Parathyroid adenoma (tissue), 2 donors: ENCODE data around the gene MGAT4B.

Experiments
- H2AFZ ChIP-seq: fragments of 300-600 bp; sonication (generic); one replicate; pipeline ENCODE4 v1.7.0; 2017; ENCODE audit warnings: antibody characterized with exemption, mild to moderate bottlenecking
- H3K27ac ChIP-seq: fragments of 300-600 bp; sonication (generic); one replicate; pipeline ENCODE4 v1.7.0; 2017
- H3K27me3 ChIP-seq: fragments of 300-600 bp; sonication (generic); one replicate; pipeline ENCODE4 v1.7.0; 2017; ENCODE audit warnings: low read length; ENCODE audit not compliant: control insufficient read depth, insufficient read depth
- H3K36me3 ChIP-seq: fragments of 300-600 bp; sonication (generic); one replicate; pipeline ENCODE4 v1.7.0; 2017; ENCODE audit warnings: low read length; ENCODE audit not compliant: control insufficient read depth, insufficient read depth
- H3K4me1 ChIP-seq: fragments of 300-600 bp; sonication (generic); one replicate; pipeline ENCODE4 v1.7.0; 2017; ENCODE audit warnings: control low read depth
- H3K4me2 ChIP-seq: fragments of 300-600 bp; sonication (generic); one replicate; pipeline ENCODE4 v1.7.0; 2017; ENCODE audit warnings: low read length
- H3K4me3 ChIP-seq: fragments of 300-600 bp; sonication (generic); one replicate; pipeline ENCODE4 v1.7.0; 2017; ENCODE audit warnings: low read depth, low read length
- H3K79me2 ChIP-seq: fragments of 300-600 bp; sonication (generic); one replicate; pipeline ENCODE4 v1.7.0; 2017; ENCODE audit warnings: control low read depth
- H3K9ac ChIP-seq: fragments of 300-600 bp; sonication (generic); one replicate; pipeline ENCODE4 v1.7.0; 2017; ENCODE audit warnings: mild to moderate bottlenecking
- H3K9me3 ChIP-seq: fragments of 300-600 bp; sonication (generic); one replicate; pipeline ENCODE4 v1.7.0; 2017; ENCODE audit warnings: low read length; ENCODE audit not compliant: control insufficient read depth
- TF ChIP-seq, protein P1 (sequence below): fragments of 300-600 bp; sonication (generic); IDR thresholded peaks from one replicate; pipeline ENCODE4 v1.7.0; 2017; ENCODE audit warnings: antibody characterized with exemption, mild to moderate bottlenecking
- donor health status: primary hyperparathyroidism.

Gene MGAT4B

DNA sequence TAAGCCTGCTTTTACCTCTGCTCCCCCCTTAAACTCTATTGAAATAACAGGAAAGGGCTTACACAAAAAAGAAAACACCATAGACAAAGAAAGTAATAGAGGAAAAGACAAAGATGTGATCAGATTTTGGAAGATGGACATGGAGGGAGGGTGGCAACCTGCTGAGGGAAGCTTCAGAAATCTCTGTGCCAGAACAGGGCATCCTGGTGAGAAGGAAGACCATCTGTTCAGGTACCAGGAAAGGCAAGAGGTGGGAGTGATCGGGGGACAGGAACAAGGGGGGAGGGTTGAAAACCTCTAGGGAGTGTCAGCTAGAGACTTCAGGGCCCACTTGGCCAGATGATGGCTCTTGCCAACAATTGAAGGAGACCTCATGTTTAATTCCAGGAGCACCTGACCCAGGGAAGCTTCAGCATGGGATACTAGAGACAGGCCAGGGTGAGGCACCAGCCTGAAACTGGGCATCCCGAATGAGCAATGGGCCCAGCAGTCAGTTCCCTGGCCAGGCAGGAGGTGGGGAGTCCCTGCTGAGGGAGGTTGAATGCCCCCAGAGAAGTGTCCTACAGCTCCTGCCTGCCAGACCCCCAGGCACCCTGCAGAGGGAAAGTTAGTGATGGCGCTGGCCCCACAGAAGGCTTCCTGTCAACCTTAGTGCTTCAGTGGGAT, 22.2 kb upstream of the MGAT4B start:
- Histone ChIP-seq H3K27ac (no peak overlapping the region), H3K27me3 (no peaks in the 10 kb centered on the region), H3K4me1 (no peaks in the 10 kb centered on the region), H3K9ac (no peak overlapping the region), H3K79me2 (peaks cover 27% of the 10 kb centered on the region), H3K4me3 (no peak overlapping the region), H2AFZ (no peak overlapping the region), H3K9me3 (no peaks in the 10 kb centered on the region), H3K36me3 (no peaks in the 10 kb centered on the region), H3K4me2 (no peak overlapping the region)
- TF ChIP-seq, protein P1, sequence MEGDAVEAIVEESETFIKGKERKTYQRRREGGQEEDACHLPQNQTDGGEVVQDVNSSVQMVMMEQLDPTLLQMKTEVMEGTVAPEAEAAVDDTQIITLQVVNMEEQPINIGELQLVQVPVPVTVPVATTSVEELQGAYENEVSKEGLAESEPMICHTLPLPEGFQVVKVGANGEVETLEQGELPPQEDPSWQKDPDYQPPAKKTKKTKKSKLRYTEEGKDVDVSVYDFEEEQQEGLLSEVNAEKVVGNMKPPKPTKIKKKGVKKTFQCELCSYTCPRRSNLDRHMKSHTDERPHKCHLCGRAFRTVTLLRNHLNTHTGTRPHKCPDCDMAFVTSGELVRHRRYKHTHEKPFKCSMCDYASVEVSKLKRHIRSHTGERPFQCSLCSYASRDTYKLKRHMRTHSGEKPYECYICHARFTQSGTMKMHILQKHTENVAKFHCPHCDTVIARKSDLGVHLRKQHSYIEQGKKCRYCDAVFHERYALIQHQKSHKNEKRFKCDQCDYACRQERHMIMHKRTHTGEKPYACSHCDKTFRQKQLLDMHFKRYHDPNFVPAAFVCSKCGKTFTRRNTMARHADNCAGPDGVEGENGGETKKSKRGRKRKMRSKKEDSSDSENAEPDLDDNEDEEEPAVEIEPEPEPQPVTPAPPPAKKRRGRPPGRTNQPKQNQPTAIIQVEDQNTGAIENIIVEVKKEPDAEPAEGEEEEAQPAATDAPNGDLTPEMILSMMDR = no peak

DNA sequence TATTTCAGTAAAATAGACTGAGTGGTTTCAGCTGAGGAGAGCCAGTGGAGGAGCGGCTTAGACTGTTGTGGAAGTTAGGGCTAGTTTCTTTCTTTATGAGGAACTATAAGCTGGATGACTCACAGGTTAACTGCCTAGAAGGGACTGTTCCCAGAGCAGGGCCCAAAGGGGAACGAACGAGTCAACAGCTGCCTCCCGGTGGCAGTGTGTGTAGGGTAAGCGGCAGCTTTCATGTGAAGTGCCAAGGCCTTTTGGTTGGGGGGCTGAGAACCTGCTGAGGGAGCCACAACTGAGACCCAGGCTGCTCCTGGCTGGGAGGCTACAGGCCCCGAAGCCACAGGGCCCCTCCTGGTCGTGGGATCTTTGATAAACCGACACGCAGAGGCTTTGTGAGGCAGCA, 21.0 kb upstream of the MGAT4B start:
- H3K27me3 ChIP-seq = no peaks in the 10 kb centered on the region
- H3K79me2 ChIP-seq = peaks cover 33% of the 10 kb centered on the region
- H3K4me2 ChIP-seq = no peak overlapping the region
- no peaks in the 10 kb centered on the region for H3K36me3 ChIP-seq
- no peaks in the 10 kb centered on the region for H3K9me3 ChIP-seq
- H3K9ac ChIP-seq = no peak overlapping the region
- no peak overlapping the region for H2AFZ ChIP-seq
- peaks cover 4% of the 10 kb centered on the region for H3K4me1 ChIP-seq
- H3K4me3 ChIP-seq = no peak overlapping the region
- H3K27ac ChIP-seq = no peak overlapping the region
- TF ChIP-seq, protein P1 = no peak

DNA sequence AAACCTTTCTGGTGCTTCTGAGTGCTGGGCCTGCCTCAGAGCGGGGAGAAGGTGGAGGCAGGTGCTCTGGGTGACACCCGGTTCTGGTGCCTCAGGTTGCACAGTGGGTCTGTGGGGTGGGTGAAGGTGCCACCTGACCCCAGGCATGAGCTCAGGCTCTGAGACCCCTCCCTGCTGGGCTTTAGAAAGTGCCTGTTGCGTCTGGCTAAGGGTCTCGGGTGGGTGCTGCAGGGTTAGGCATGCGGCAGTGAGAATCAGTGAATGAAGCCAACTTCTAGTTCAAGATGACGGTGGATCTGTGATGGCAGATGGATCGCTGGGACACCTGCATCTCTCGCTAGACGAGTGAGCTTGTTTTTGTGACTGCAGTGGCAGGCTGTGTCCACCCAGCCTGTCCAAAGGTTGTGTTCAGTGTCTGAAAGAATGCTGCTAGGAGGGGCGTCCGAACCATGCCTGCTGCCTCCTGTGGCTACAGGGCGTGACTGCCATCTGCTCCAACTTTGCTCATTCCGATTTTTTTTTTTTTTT, 19.1 kb upstream of the MGAT4B start:
- Histone ChIP-seq H3K36me3 (no peaks in the 10 kb centered on the region), H3K4me2 (no peak overlapping the region), H2AFZ (no peak overlapping the region), H3K4me3 (no peak overlapping the region), H3K27me3 (no peaks in the 10 kb centered on the region), H3K27ac (no peak overlapping the region), H3K4me1 (peaks cover 13% of the 10 kb centered on the region), H3K9ac (no peak overlapping the region), H3K9me3 (no peaks in the 10 kb centered on the region), H3K79me2 (peaks cover 34% of the 10 kb centered on the region)
- TF ChIP-seq, protein P1 = no peak

DNA sequence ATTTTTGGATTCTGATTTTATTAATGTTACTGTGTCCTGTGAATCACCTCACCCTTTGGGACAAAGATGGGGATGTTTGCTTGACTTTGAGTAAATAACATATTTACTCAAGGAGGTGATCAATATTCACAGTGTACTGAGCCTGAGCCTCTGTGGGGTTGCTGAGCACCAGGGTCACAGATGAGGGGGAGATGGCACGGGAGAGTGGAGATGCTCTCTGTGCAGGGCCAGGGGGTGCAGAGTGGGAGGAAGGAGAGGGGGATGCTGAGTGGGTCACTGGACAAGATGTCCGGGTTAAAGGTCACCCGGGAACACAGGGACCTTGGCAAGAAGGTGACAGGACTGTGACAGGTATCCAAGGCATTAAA, 18.1 kb upstream of the MGAT4B start:
- Histone ChIP-seq H3K27me3 (no peaks in the 10 kb centered on the region), H3K36me3 (no peaks in the 10 kb centered on the region), H3K4me3 (no peak overlapping the region), H3K27ac (no peak overlapping the region), H3K79me2 (peaks cover 34% of the 10 kb centered on the region), H3K9ac (no peak overlapping the region), H2AFZ (no peak overlapping the region), H3K9me3 (no peaks in the 10 kb centered on the region), H3K4me2 (no peak overlapping the region), H3K4me1 (peaks cover 20% of the 10 kb centered on the region)
- TF ChIP-seq, protein P1 = no peak
